Mucosa of stomach (tissue), 1 donor: ENCODE data around the gene DUOX2.
"Not testable (repeated sequence)": the region's sequence is repeated elsewhere in the genome, so short reads cannot be mapped to it uniquely, and the experiment has no call there.

Source experiments
- H3K27me3 ChIP-seq: one replicate; pipeline ENCODE4 v1.7.0; 2013; ENCODE audit warnings: mild to moderate bottlenecking, low read length; ENCODE audit not compliant: control insufficient read depth, insufficient read depth
- H3K36me3 ChIP-seq: one replicate; pipeline ENCODE4 v1.7.0; 2013; ENCODE audit warnings: low read length; ENCODE audit not compliant: control insufficient read depth, insufficient read depth
- H3K4me1 ChIP-seq: one replicate; pipeline ENCODE4 v1.7.0; 2013; ENCODE audit warnings: mild to moderate bottlenecking, low read length; ENCODE audit not compliant: control insufficient read depth, insufficient read depth
- H3K4me3 ChIP-seq: one replicate; pipeline ENCODE4 v1.7.0; 2013; ENCODE audit warnings: low read length
- H3K9ac ChIP-seq: one replicate; pipeline ENCODE4 v1.7.0; 2013; ENCODE audit warnings: mild to moderate bottlenecking, low read length, moderate library complexity
- H3K9me3 ChIP-seq: one replicate; pipeline ENCODE4 v1.7.0; 2013; ENCODE audit warnings: mild to moderate bottlenecking, low read length, moderate library complexity; ENCODE audit not compliant: control insufficient read depth
- donor health status: Pancreatic carcinoma.

The DUOX2 gene

GRCh38 chr15:45088801-45089711 is 24.9 kb downstream of the DUOX2 start:
- Histone ChIP-seq H3K4me3 (no peak overlapping the region), H3K27me3 (peaks cover 11% of the 10 kb centered on the region), H3K4me1 (peaks cover 21% of the 10 kb centered on the region), H3K9me3 (no peaks in the 10 kb centered on the region), H3K36me3 (no peaks in the 10 kb centered on the region), H3K9ac (no peak overlapping the region)

- no peak overlapping the region for H3K9ac ChIP-seq
- H3K4me3 ChIP-seq = no peak overlapping the region
- H3K4me1 ChIP-seq = peaks cover 34% of the 10 kb centered on the region
- peaks cover 11% of the 10 kb centered on the region for H3K27me3 ChIP-seq
- no peaks in the 10 kb centered on the region for H3K9me3 ChIP-seq
- no peaks in the 10 kb centered on the region for H3K36me3 ChIP-seq
These were observed 26.5 kb downstream of the DUOX2 start for GRCh38 chr15:45087513-45087912.

DNA sequence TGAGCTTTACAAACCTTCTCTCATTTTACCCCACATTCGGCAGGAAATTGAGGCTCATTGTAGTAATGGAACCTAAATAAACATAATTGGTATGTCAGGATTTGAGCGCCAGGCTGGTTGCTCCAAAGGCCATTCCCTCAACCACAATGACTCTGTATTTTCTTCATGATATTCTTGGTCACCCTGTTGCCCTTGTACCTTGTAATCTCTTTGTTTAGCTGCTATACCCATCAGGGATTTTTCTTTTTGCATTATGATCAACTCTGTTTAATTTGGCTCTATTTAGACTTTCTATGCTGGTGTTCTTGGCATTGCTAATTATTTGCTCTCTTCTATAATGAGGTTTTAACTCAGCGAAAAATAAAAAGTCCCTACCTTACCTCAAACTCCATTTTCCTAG is 29.8 kb downstream of the DUOX2 start:
- Histone ChIP-seq H3K9ac (no peak overlapping the region), H3K27me3 (peaks cover 11% of the 10 kb centered on the region), H3K4me3 (no peak overlapping the region), H3K36me3 (no peaks in the 10 kb centered on the region), H3K9me3 (no peaks in the 10 kb centered on the region), H3K4me1 (peaks cover 55% of the 10 kb centered on the region)

DNA sequence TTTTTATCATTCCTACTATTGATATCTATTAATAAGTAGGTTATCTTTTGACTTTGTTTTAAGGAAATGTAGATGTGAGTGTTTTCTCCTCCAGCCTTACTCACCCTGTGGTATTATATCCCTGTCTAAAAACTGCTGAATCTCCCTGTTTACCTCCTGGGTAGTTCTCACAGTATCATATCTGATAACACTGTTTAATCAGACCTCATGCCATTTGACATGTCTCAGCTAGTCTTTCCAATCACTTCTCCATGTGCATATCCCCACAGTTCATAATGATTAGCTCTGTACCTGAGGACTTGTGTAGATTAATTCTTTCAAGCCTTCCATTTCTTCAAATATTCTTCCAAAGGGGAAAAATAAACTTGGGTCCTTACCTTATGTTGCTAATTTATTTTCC is 30.7 kb downstream of the DUOX2 start:
- no peaks in the 10 kb centered on the region for H3K36me3 ChIP-seq
- H3K9ac ChIP-seq = no peak overlapping the region
- H3K4me3 ChIP-seq = no peak overlapping the region
- peaks cover 8% of the 10 kb centered on the region for H3K27me3 ChIP-seq
- peaks cover 53% of the 10 kb centered on the region for H3K4me1 ChIP-seq
- H3K9me3 ChIP-seq = no peaks in the 10 kb centered on the region

DNA sequence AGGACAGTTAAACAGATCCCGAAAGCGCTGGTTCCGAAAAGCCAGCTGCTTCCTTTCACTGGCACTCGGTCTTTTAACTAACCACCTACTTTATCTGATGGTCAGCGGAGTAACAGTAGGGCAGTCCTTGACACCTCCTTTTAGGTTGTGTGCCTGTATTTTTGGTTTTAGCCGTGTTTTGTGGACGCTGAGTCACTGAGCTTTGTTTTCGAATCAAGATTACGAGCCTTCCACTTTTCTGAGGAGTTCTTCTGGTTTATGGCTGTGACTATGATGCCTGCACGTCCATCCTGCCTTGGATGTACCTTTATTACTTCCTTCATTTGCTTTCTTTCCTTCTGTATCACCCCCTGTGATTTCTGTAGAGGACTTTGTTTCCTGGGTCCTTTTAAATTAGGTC is 31.6 kb downstream of the DUOX2 start:
- H3K4me1 ChIP-seq = peaks cover 57% of the 10 kb centered on the region
- not testable (repeated sequence) for H3K9me3 ChIP-seq, H3K4me3 ChIP-seq, H3K36me3 ChIP-seq, H3K27me3 ChIP-seq, H3K9ac ChIP-seq

DNA sequence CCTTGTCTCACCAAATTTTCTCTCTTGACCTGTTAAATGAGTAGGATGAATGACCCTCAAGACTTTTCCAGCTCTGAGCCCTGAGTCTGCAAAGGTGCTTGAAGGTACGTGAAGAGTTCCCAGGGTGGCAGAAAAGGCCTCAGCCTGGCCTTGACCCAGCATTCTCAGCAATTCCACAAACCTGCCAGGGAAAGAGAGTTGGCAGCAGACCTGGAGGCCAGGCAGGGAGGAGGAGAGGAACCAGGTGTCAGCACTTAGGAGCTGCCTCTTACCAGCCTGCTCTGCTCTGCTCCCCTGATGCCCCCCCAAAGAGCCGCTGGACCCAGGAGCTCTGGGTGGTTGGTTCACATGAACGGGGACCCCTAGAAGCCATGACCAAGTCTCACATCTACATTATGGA is 33.4 kb downstream of the DUOX2 start:
- not testable (repeated sequence) for H3K27me3 ChIP-seq, H3K4me3 ChIP-seq, H3K9me3 ChIP-seq, H3K9ac ChIP-seq, H3K36me3 ChIP-seq
- H3K4me1 ChIP-seq = peaks cover 50% of the 10 kb centered on the region

DNA sequence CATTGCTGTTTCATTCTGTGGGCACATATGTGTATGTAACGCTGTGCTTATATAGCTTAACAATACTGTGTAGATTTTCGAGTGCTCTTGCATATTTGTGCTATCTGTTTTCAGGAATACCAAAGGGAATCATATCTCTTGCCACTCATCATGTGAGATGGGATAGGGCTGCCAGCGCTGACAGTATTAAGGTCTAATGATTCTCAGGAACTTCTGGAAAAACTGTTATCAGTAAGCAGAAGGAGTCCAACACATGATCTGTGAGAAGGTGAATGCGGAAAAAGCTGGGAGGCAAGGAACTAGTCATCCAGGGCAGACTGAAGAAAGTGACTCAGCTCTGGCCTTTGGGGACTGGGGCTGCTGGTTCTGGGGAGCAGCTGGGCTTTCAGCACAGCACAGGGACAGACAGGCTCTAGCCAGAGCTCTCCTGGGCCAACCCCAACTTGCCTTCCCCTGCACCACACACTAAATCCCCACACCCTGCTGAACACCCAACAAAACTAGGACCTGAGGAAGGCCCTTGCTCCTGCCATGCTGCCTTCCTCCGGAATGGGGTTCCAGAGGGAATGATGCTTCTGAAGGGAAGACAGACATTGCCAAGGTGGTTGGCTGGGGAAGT is 34.2 kb downstream of the DUOX2 start:
- not testable (repeated sequence) for H3K9me3 ChIP-seq, H3K27me3 ChIP-seq, H3K9ac ChIP-seq, H3K4me3 ChIP-seq, H3K36me3 ChIP-seq
- H3K4me1 ChIP-seq = peaks cover 45% of the 10 kb centered on the region

GRCh38 chr15:45079201-45079600 is 34.8 kb downstream of the DUOX2 start:
- not testable (repeated sequence) for H3K27me3 ChIP-seq, H3K9me3 ChIP-seq, H3K4me3 ChIP-seq, H3K9ac ChIP-seq, H3K36me3 ChIP-seq
- peaks cover 42% of the 10 kb centered on the region for H3K4me1 ChIP-seq

DNA sequence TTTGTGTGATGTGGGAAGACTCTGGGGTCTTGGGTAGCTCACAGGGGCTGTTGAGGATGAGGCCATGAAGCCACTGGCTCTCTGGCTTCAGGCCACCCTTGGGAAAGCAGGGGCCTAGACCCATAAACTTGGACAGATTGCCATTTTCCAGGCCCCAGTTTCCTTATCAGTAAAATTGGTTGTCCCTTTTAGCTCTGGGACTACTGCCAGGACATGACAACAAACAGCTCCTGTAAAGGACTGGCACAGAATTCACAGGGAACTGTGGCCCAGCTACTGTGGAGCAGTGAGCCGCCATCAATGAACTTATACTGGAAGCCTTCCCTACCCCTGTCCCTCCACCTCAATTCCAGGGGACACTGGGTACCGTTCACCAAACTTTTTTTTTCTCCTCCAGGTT is 36.6 kb downstream of the DUOX2 start:
- H3K4me3 ChIP-seq, H3K27me3 ChIP-seq, H3K9ac ChIP-seq, H3K9me3 ChIP-seq, H3K36me3 ChIP-seq: not testable (repeated sequence)
- peaks cover 29% of the 10 kb centered on the region for H3K4me1 ChIP-seq

DNA sequence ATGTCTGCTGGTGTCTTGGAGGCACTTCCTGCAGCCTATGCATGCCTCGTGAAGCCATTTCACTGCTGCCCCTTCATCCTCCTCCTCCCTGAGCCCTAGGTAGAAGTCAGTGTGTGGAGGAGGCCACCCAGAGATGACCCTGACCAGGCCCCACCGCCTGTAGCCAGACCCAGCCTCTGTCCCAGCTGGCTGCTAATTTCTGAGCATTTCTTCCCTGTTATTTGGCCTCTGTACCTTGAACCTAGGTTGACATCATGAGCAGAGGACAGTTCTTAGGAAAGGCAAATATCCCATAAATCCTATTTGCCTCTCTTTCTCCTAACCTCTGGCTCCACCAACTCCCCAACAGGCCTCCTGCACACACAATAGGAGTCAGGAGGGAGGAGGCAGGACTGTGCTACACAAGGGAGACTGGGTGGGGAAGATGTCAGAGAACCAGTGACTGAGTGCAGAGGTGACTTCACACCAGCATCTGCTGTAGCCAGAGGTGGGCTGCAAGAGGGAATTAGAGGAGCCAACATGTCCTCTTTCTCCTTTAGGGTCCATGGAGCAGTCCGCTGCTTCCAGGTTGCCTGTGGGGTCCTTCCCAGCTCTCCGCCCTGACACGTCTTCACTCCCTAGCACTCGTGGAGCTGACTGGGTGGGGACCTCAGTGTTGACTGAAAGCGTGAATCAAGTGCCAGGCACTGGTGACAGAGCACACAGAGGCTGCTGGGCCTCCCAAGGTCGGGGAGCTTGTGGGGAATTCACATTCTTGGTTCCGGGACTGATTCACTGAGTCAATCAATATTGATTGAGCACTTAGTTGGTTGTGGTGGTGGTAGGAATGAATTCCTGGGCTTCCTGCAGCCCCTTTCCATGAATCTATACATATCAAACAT is 38.3 kb downstream of the DUOX2 start:
- H3K9me3 ChIP-seq, H3K36me3 ChIP-seq: not testable (repeated sequence)

DNA sequence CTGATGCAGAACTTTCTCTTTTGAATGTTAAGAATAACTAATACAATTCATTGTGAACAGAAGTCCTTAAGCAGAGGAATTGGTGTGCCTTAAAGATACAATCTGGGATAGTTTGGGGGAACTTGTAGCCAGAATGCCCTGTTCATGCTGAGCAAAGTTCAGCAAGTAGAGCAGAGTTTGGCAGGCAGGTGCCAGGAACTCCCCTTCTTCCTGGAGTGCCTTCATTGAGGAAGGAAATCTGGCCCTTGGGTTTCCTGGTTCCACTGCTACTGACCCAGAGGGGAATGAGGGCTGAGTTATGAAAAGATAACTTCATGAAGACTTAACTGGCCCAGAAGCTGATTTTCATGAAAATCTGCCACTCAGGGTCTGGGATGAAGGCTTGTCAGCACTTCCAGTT is 40.4 kb downstream of the DUOX2 start:
- not testable (repeated sequence) for H3K36me3 ChIP-seq, H3K9me3 ChIP-seq, H3K9ac ChIP-seq, H3K4me3 ChIP-seq, H3K27me3 ChIP-seq
- peaks cover 13% of the 10 kb centered on the region for H3K4me1 ChIP-seq

More for the DNA sequence above, 38.3 kb downstream of the DUOX2 start:
- H3K9ac ChIP-seq, H3K27me3 ChIP-seq, H3K4me3 ChIP-seq: not testable (repeated sequence)
- H3K4me1 ChIP-seq = peaks cover 21% of the 10 kb centered on the region

- not testable (repeated sequence) for H3K9me3 ChIP-seq, H3K27me3 ChIP-seq, H3K4me1 ChIP-seq, H3K4me3 ChIP-seq, H3K36me3 ChIP-seq, H3K9ac ChIP-seq
These were observed 44.0 kb downstream of the DUOX2 start for GRCh38 chr15:45069942-45070360.
